Activated gamma-delta T cell (primary cell): ENCODE data around the gene IFI30.

ENCODE experiments used
- DNase-seq: peaks from one replicate; lab custom pipeline; 2025; lab: John Stamatoyannopoulos, UW

IFI30 gene

GRCh38 chr19:18225702-18226468 lies 52.3 kb downstream of the IFI30 start, which contains the start of gene PDE4C:
Gene PDE4C, minus strand, starts transcription at chr19:18226438. Its CDS starts 23 bp downstream, at chr19:18226415.
- DNase-seq, result no peak

- DNase-seq, result no peak
Measured at GRCh38 chr19:18226956-18227780, 53.6 kb downstream of the IFI30 start.
